Spleen (tissue), 11 donors: ENCODE results near the gene ADGRG3. TPM values are rescaled to one million over a fixed set of nuclear protein-coding genes. Genes with fewer than 3 reads are reported as not detected.

Source experiments
- DNase-seq: peaks from one replicate; pipeline ENCODE4 v3.0.0-alpha.2; 2020
- H3K27ac ChIP-seq, 8 donors: fragments of 200-600 bp; sonication (generic) in 7 of 8; 1 replicate in 4 of 8; 2 replicates in 4 of 8; pipeline versions ENCODE4 v1.5.0 to v1.8.0; 2016 to 2021; ENCODE audit warnings: inconsistent platforms in 4 of 8, mild to moderate bottlenecking in 4 of 8, moderate library complexity in 1 of 8
- H3K27me3 ChIP-seq, 7 donors: fragments of 200-600 bp; sonication (generic) in 6 of 7; replicated peaks in 1 of 7; 1 replicate in 4 of 7; 2 replicates in 3 of 7; pipeline versions ENCODE4 v1.5.0 to v1.8.0; 2016 to 2021; ENCODE audit warnings: inconsistent platforms in 3 of 7, mild to moderate bottlenecking in 1 of 7
- H3K36me3 ChIP-seq, 6 donors: fragments of 200-600 bp; sonication (generic) in 5 of 6; 1 replicate in 4 of 6; 2 replicates in 2 of 6; pipeline versions ENCODE4 v1.5.0 to v1.8.0; 2016 to 2021; ENCODE audit warnings: inconsistent platforms in 2 of 6
- H3K4me1 ChIP-seq, 6 donors: fragments of 200-600 bp; sonication (generic) in 5 of 6; 1 replicate in 3 of 6; 2 replicates in 3 of 6; pipeline versions ENCODE4 v1.5.0 to v1.8.0; 2016 to 2021; ENCODE audit warnings: inconsistent platforms in 3 of 6
- H3K4me3 ChIP-seq, 8 donors: fragments of 200-600 bp; sonication (generic) in 7 of 8; 1 replicate in 4 of 8; 2 replicates in 4 of 8; pipeline versions ENCODE4 v1.5.0 to v1.8.0; 2016 to 2021; ENCODE audit warnings: inconsistent platforms in 4 of 8, mild to moderate bottlenecking in 4 of 8, moderate library complexity in 2 of 8
- H3K9me3 ChIP-seq, 8 donors: fragments of 200-600 bp; sonication (generic) in 7 of 8; 1 replicate in 4 of 8; 2 replicates in 4 of 8; pipeline versions ENCODE4 v1.5.0 to v1.8.0; 2016 to 2021; ENCODE audit warnings: inconsistent platforms in 4 of 8
- POLR2A ChIP-seq, 3 donors: fragments of 450-650 bp; IDR thresholded peaks; one replicate each; pipeline ENCODE4 v1.5.1; 2017; ENCODE audit warnings: antibody characterized with exemption in 3 of 3, mild to moderate bottlenecking in 1 of 3
- WGBS, 5 donors: extraction: QIAGEN DNeasy Blood & Tissue Kit in 3 of 5; methylation state at CpG; one replicate each; pipeline versions ENCODE4 v1.1.5 to v1.1.7; 2013 to 2018; 5-methylcytosine and 5-hydroxymethylcytosine counted together
- intact Hi-C: fragments of 100-400 bp; cut with DNase I; formaldehyde crosslinking; loops from one replicate; pipeline ENCODE4 v1.15.0; 2023; ENCODE audit warnings: low total_unique reads
- polyA plus RNA-seq, 3 donors: library from polyadenylated mRNA; stranded (reverse); fragments of 200-250 nt; gene quantifications; one replicate each; pipeline ENCODE4 v1.2.1, GENCODE V29; 2013
- total RNA-seq, 7 donors: library from RNA; depleted of rRNA in 3 of 7; stranded (reverse); fragments of >200 nt in 3 of 7; fragmentation: NEBNext Ultra II Directional in 4 of 7; extraction: Animal tissue kit (Norgen Biotek cat#: 25700) in 4 of 7; gene quantifications; one replicate each; pipeline versions ENCODE4 v1.1.0 to v1.2.1, GENCODE V29; 2016 to 2021
- donor health status: healthy with polysubstance abuse.
- donor health status: DM: no; HTN: no; CAD: no; lungs with moderate emphysema.
- donor health status: DM: no; HTN: no; CAD: no.
- donor health status: Bipolar disorder and iron deficiency.
- donor health status: healthy.
- donor health status: DM: no; HTN: no; CAD: no.
- donor health status: DM: yes; HTN: yes; CAD: no.

The ADGRG3 gene
- total and polyA plus RNA-seq, 10 donors: 2.5 to 116 (median 27.2) TPM

GRCh38 chr16:57738844-57739243 lies 70.7 kb downstream of the ADGRG3 start:
- no peak for DNase-seq
- Histone ChIP-seq H3K4me3 (no peak overlapping the region), H3K36me3 (peaks cover 0 to 61% (median 18%) of the 10 kb centered on the region in 6 donors), H3K27ac (no peak overlapping the region), H3K9me3 (no peaks in the 10 kb centered on the region), H3K4me1 (peaks cover 11 to 37% (median 26%) of the 10 kb centered on the region in 6 donors), H3K27me3 (no peaks in the 10 kb centered on the region)
- intact Hi-C loops: no loop called here
- TF ChIP-seq POLR2A (IDR thresholded peaks at IDR 0.05): no peak
- WGBS, 5 donors: 96% methylated on average over 4 to 7 of the region's 7 CpGs

Other genes with a start within 250 kb of the ADGRG3 start
- gene CIAPIN1, start 220.9 kb upstream of the ADGRG3 start, total RNA-seq: 10 to 100 TPM; 21.4 to 39.8 (median 31.3) TPM
- 10 to 100 TPM; 19.6 to 28.4 (median 22.1) TPM for gene CIAPIN1, start 220.9 kb upstream of the ADGRG3 start, polyA plus RNA-seq
- gene COQ9, start 220.8 kb upstream of the ADGRG3 start, total RNA-seq: 10 to 100 TPM; 25.8 to 39.9 (median 29.6) TPM
- gene COQ9, start 220.8 kb upstream of the ADGRG3 start, polyA plus RNA-seq: 10 to 100 TPM; 32.2 to 34.9 (median 34.4) TPM
- 10 to 100 TPM; 42.3 to 75.6 (median 52.7) TPM for gene POLR2C, start 205.6 kb upstream of the ADGRG3 start, total RNA-seq
- 10 to 100 TPM; 23.2 to 42.7 (median 35.0) TPM for gene POLR2C, start 205.6 kb upstream of the ADGRG3 start, polyA plus RNA-seq
- gene DOK4, start 181.8 kb upstream of the ADGRG3 start, total RNA-seq: 10 to 100 TPM in 6 of 7 donors, 1 to 10 TPM in 1; 7.3 to 19.8 (median 16.1) TPM
- 10 to 100 TPM in 1 of 3 donors, 1 to 10 TPM in 2; 4.1 to 10.0 (median 5.5) TPM for gene DOK4, start 181.8 kb upstream of the ADGRG3 start, polyA plus RNA-seq
- gene CCDC102A, start 131.7 kb upstream of the ADGRG3 start, total RNA-seq: 10 to 100 TPM in 2 of 7 donors, 1 to 10 TPM in 5; 7.0 to 14.8 (median 7.9) TPM
- 1 to 10 TPM; 4.6 to 7.7 (median 4.8) TPM for gene CCDC102A, start 131.7 kb upstream of the ADGRG3 start, polyA plus RNA-seq
- 10 to 100 TPM in 6 of 7 donors, 1 to 10 TPM in 1; 7.3 to 23.8 (median 13.6) TPM for gene ADGRG5, start 125.7 kb upstream of the ADGRG3 start, total RNA-seq
- 1 to 10 TPM; 5.2 to 9.7 (median 9.3) TPM for gene ADGRG5, start 125.7 kb upstream of the ADGRG3 start, polyA plus RNA-seq
- gene ADGRG1, start 39.7 kb upstream of the ADGRG3 start, total RNA-seq: 10 to 100 TPM in 4 of 7 donors, 1 to 10 TPM in 3; 6.9 to 23.7 (median 10.5) TPM
- 1 to 10 TPM; 1.0 to 2.7 (median 1.2) TPM for gene ADGRG1, start 39.7 kb upstream of the ADGRG3 start, polyA plus RNA-seq
- gene DRC7, start 26.5 kb downstream of the ADGRG3 start, total RNA-seq: 1 to 10 TPM in 1 of 7 donors, under 1 TPM in 2, not detected in 4; 0.20 to 2.1 (median 0.60) TPM
- gene DRC7, start 26.5 kb downstream of the ADGRG3 start, polyA plus RNA-seq: under 1 TPM; 0.03 to 0.11 (median 0.06) TPM
- gene KATNB1, start 67.5 kb downstream of the ADGRG3 start, total RNA-seq: 10 to 100 TPM; 15.7 to 23.1 (median 18.2) TPM
- 10 to 100 TPM; 10.6 to 14.5 (median 11.2) TPM for gene KATNB1, start 67.5 kb downstream of the ADGRG3 start, polyA plus RNA-seq
- 10 to 100 TPM; 30.3 to 61.5 (median 47.5) TPM for gene KIFC3, start 134.2 kb downstream of the ADGRG3 start, total RNA-seq
- gene KIFC3, start 134.2 kb downstream of the ADGRG3 start, polyA plus RNA-seq: 10 to 100 TPM in 2 of 3 donors, 1 to 10 TPM in 1; 4.6 to 25.2 (median 15.9) TPM